ENCODE measurements around the gene GPC3.
"Not testable (repeated sequence)": the region's sequence is repeated elsewhere in the genome, so short reads cannot be mapped to it uniquely, and the experiment has no call there.

The GPC3 gene

GRCh38 chrX:133796282-133796681 is 189.1 kb downstream of the GPC3 start:
- no peak overlapping the region for H3K27ac ChIP-seq
- DNase-seq (ENCODE audit: low read depth, low spot score), result no peak

DNA sequence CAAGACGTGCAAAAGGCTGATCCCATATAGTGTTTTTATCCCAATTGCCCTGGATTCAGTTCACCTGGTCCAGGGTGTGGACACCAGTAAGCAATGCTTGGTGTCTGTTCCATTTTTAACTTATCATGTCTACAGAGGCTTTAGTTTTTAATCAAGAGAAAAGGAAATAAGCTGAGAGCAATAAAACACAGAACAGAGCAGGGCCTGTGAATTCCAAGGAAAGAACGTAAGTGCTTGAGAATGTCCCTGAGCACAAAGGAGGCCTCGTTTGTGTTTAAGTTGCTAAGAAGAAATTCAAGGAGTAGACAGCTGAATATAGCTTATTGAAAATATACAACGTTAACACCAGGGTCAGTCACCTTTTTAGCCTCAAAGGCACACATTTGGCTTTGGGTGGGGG is 191.3 kb downstream of the GPC3 start:
- no peak overlapping the region for H3K27ac ChIP-seq
- no peak for DNase-seq (ENCODE audit: low read depth, low spot score)

GRCh38 chrX:133793626-133794025 is 191.8 kb downstream of the GPC3 start:
- no peak overlapping the region for H3K27ac ChIP-seq
- no peak for DNase-seq (ENCODE audit: low read depth, low spot score)

DNA sequence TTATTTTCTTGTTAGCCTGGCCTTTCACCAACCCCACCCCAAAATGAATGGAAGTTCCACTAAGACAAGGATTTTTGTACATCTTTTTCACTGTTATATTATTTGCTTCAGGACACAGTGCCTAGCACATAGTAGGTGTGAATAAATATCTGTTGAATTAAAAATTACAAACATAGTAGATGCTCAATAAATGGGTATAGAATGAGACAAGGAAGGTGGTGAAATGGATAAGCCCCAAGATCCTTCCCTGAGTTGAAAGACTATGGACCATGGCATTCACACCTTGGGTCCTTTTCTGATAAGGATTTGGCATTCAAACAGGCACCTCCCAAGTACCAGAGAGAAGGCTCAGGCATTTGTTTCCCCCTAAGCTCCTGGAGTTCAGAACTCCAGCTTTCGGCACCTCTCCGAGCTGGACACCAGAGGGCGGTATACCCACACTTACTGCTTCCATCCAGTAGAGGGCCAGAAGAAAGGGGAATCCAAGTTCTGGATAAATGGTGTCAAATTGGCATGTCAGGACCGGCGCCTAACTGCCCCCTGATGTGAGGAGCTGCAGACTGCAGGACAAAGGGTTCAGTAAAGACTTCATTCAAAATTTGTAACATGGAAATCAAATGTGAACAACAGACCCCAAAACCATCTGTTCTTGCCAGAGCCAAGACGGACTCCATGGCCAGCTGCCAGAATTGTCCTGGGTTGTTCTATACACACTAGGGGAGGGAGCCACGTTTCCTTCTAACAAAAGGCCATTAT is 193.0 kb downstream of the GPC3 start:
- H3K27ac ChIP-seq, result no peak overlapping the region
- DNase-seq (ENCODE audit: low read depth, low spot score), result no peak

DNA sequence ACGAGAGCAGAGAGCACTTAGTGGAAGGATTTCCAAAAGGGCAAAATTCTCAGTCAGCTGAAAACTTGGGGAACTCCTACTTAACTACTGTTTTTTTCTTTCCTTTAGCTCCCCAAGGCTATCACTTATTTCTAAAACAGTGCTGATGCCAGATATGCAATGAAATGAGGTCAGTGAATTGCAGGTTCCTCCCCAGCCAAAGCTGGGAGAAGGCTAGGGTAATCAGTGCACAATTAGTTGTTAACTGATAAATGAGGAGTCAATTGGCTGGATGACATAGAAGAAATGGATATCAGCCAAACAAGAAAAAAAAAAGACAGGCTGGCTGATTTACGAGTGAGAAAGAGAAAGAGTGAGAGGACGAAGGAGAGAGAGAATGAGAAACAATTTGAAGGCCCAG is 195.6 kb downstream of the GPC3 start:
- no peak for DNase-seq (ENCODE audit: low read depth, low spot score)
- no peak overlapping the region for H3K27ac ChIP-seq

DNA sequence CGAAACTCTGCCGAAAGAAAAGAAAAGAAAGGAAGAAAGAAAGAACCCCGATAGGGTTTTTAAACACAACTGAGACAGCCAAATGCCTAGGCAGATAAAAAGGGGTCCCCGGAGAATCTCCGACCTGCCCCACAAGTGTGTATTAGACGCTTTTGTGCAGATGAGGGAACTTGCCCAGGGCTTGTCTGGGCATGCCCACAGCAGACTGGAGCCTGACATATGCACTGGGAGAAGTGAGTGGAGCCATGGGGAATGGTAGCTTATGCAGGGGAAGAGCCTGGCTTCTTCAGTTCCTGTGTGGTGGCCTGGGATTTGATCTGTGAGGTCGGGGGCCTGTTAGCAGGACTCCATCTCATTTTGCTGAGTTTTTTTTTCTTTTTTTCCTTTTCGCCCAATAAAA is 199.0 kb downstream of the GPC3 start:
- H3K27ac ChIP-seq, result no peak overlapping the region
- DNase-seq (ENCODE audit: low read depth, low spot score), result no peak

DNA sequence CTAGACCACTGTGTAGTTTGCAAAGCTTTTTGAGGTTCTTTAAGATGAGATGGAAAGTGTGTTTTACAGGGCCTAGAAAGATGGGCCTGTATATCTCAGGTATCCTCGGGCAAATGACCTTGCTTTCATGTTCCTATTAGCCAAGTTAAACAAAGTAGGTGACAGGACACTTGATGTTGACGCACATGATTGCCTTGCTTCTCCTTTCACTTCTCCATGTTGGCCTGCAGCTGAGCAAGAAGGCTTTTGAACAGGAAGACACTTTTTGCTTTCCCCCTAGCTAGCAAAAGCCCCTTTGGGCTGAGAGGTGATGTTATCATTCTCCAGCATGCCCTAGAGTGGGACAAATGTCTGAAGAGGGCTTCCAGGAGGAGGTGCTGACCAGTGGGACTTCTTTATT is 202.1 kb downstream of the GPC3 start:
- no peak for DNase-seq (ENCODE audit: low read depth, low spot score)
- H3K27ac ChIP-seq, result no peak overlapping the region

DNA sequence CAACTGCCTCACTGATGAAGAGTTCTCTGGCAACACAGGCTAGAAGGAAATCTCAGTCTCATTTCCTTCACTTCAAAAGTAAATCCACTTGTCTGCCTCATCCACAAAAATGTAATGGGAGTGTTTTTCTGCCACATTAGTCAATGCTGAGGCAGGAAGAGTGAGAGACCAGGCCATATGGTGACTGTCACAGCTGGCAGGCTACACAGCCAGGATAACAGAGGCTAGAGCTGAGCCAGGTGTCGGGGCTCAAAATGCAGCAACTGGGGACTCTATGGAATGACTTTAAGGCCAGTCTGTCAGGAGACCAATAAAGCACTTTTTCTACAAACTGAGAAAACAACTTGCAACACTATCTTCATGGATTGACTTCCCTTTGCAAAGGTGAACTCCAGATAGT is 204.2 kb downstream of the GPC3 start:
- H3K27ac ChIP-seq, result no peak overlapping the region
- DNase-seq (ENCODE audit: low read depth, low spot score), result no peak

GRCh38 chrX:133776072-133776471 is 209.3 kb downstream of the GPC3 start:
- DNase-seq (ENCODE audit: low read depth, low spot score), result no peak
- no peak overlapping the region for H3K27ac ChIP-seq

DNA sequence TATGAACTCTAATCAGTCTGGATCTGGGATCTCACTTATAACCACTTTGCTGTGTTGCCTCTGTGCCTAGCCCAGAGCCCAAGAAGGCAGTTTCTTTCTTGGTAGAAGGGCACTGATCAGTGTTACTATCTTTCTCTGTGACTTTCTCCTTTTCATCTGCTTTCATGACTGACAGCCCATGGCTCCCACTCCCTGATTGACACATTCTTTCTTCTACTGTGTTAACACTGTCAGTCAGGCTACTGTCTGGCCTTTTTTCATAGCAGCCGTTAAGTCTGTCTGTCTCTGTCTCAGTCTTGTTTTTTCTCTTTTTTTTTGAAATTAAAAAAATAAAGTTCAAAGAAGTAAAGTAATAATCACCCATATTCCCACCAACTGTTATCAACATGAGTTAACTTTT is 210.6 kb downstream of the GPC3 start:
- no peak overlapping the region for H3K27ac ChIP-seq
- DNase-seq (ENCODE audit: low read depth, low spot score), result no peak

GRCh38 chrX:133771086-133771646 is 214.2 kb downstream of the GPC3 start:
- DNase-seq (ENCODE audit: low read depth, low spot score), result no peak
- no peak overlapping the region for H3K27ac ChIP-seq

DNA sequence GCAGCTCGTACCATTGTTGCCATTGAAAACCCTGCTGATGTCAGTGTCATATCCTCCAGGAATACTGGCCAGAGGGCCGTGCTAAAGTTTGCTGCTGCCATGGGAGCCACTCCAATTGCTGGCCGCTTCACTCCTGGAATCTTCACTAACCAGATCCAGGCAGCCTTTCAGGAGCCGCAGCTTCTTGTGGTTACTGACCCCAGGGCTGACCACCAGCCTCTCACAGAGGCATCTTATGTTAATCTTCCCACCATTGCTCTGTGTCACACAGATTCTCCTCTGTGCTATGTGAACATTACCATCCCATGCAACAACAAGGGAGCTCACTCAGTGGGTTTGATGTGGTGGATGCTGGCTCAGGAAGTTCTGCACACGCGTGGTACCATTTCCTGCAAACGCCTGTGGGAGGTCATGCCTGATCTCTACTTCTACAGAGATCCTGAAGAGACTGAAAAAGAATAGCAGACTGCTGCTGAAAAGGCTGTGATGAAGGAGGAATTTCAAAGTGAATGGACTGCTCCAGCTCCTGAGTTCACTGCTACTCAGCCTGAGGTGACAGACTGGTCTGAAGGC is 222.3 kb downstream of the GPC3 start:
- not testable (repeated sequence) for DNase-seq (ENCODE audit: low read depth, low spot score); H3K27ac ChIP-seq

- no peak overlapping the region for H3K27ac ChIP-seq
- DNase-seq (ENCODE audit: low read depth, low spot score), result no peak
These were observed 230.7 kb downstream of the GPC3 start for GRCh38 chrX:133754657-133755056.

DNA sequence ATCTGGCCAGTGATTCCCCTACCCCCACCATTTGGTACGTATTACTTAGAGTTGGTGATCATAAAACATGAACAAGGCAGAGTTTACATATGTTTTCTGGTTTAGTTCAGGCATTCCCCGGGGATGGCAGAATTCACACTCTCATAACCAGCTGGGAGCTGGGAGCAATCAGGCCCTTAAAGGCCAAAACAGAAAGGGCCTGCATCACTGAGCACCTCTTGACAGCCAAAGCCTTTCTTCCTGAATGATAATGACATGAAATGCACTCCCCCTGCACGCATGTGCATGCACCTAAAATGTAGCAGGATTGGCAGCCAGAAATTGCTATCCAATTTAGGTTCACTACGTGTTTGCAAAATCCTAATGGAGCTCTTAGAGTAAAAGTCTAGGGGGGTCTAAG is 235.4 kb downstream of the GPC3 start:
- DNase-seq (ENCODE audit: low read depth, low spot score), result no peak

GRCh38 chrX:133749370-133749769 is 236.0 kb downstream of the GPC3 start:
- no peak overlapping the region for H3K27ac ChIP-seq

More for the DNA sequence above, 235.4 kb downstream of the GPC3 start:
- H3K27ac ChIP-seq, result no peak overlapping the region

GRCh38 chrX:133747196-133747595 is 238.2 kb downstream of the GPC3 start:
- no peak overlapping the region for H3K27ac ChIP-seq
- DNase-seq (ENCODE audit: low read depth, low spot score), result no peak

More at GRCh38 chrX:133749370-133749769, 236.0 kb downstream of the GPC3 start:
- DNase-seq (ENCODE audit: low read depth, low spot score), result no peak

GRCh38 chrX:133746593-133746992 is 238.8 kb downstream of the GPC3 start:
- no peak overlapping the region for H3K27ac ChIP-seq
- DNase-seq (ENCODE audit: low read depth, low spot score), result no peak

DNA sequence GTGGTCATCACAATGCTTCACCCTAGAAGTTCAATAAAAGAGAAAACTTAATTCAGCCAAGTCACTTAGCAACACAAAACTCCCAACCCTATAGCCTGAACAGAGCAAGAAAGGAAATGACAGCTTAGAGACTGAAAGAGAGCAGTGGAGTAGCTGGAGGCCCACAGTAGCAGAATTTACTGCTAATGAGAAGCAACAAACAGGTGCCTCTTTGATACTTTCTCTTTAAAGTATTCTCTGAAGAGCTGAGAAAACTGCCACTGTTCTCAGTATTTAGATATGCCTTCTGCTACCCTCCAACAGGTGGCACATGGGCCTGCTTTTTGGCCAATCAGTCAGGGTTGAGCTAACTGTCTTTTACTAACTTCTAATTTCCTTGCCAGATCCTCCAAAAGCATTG is 240.0 kb downstream of the GPC3 start:
- H3K27ac ChIP-seq, result no peak overlapping the region
- no peak for DNase-seq (ENCODE audit: low read depth, low spot score)

DNA sequence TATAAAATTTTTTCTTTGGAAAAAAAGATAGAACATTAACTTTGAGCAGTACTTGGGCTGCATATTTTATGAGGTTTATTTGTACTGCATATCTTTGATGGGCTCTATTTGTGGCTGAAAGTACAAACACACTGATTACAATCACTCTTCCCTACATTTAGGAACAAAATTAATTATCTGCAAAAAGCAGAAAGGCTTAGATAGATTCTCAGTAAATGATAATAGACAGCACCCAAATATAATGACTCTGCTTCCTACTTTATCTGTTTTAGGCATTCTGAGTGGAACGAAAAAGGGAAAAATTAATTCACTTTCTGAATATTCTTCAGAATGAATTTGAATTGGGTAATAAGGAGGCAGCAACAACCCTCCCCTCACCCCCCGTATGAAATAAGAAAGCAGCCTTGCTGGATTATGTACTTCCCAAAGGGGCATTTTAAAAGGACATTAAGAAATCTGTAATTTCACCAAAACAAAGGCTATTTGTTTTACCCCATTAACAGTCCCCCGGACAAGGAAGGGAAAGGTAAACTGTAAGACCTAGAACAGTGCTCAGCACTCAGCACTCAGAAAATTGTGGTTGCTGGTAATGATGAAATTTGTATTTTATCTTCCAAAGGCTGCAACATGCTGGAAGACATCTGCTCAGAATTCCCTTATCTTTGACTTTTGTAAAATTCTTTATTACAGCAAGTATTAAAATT is 242.6 kb downstream of the GPC3 start:
- DNase-seq (ENCODE audit: low read depth, low spot score), result no peak
- no peak overlapping the region for H3K27ac ChIP-seq

GRCh38 chrX:133741303-133741702 is 244.1 kb downstream of the GPC3 start:
- DNase-seq (ENCODE audit: low read depth, low spot score), result no peak
- H3K27ac ChIP-seq, result no peak overlapping the region

- peak overlapping the region; percentile 75 for H3K27ac ChIP-seq
- DNase-seq (ENCODE audit: low read depth, low spot score), result no peak
These were observed 258.8 kb downstream of the GPC3 start for GRCh38 chrX:133726642-133727041.

Measured in epithelial cell of prostate (primary cell).